HG03175 (cell line): ENCODE measurements around the gene KRT24.
"Not testable (repeated sequence)": the region's sequence is repeated elsewhere in the genome, so short reads cannot be mapped to it uniquely, and the experiment has no call there.

Experiments used
- ATAC-seq: cut with Tn5 transposase; IDR thresholded peaks from one replicate; pipeline ENCODE4 v1.9.1; 2021; ENCODE audit warnings: mild to moderate bottlenecking, moderate library complexity; ENCODE audit not compliant: unreplicated experiment

The KRT24 gene

GRCh38 chr17:40703652-40704051 lies at the start of gene KRT24:
Gene KRT24, minus strand, starts transcription at chr17:40703752. Its CDS starts 59 bp downstream, at chr17:40703693.
- no peak for ATAC-seq

- ATAC-seq = no peak
These were observed 47.5 kb upstream of the KRT24 start for GRCh38 chr17:40751065-40751464.

- no peak for ATAC-seq
These were observed 46.8 kb upstream of the KRT24 start for GRCh38 chr17:40750391-40750790.

GRCh38 chr17:40748666-40749065 lies 45.1 kb upstream of the KRT24 start:
- not testable (repeated sequence) for ATAC-seq

GRCh38 chr17:40738553-40738952 lies 35.0 kb upstream of the KRT24 start:
- ATAC-seq = no peak

- no peak for ATAC-seq
These were observed 31.5 kb upstream of the KRT24 start for GRCh38 chr17:40735016-40735415.

GRCh38 chr17:40734018-40734417 lies 30.5 kb upstream of the KRT24 start:
- ATAC-seq = no peak

- no peak for ATAC-seq
These were observed 27.4 kb upstream of the KRT24 start for GRCh38 chr17:40730970-40731369.

GRCh38 chr17:40727447-40728231 lies 24.1 kb upstream of the KRT24 start:
- no peak for ATAC-seq

- no peak for ATAC-seq
These were observed 23.4 kb upstream of the KRT24 start for GRCh38 chr17:40726919-40727318.

GRCh38 chr17:40724656-40725055 lies 21.1 kb upstream of the KRT24 start:
- no peak for ATAC-seq

- ATAC-seq = no peak
These were observed 18.7 kb upstream of the KRT24 start for GRCh38 chr17:40722241-40722640.

- ATAC-seq = no peak
These were observed 17.3 kb upstream of the KRT24 start for GRCh38 chr17:40720899-40721298.

GRCh38 chr17:40718930-40719329 lies 15.4 kb upstream of the KRT24 start:
- no peak for ATAC-seq

GRCh38 chr17:40717776-40718175 lies 14.2 kb upstream of the KRT24 start:
- no peak for ATAC-seq

- ATAC-seq = no peak
These were observed 10.9 kb upstream of the KRT24 start for GRCh38 chr17:40714473-40714872.

GRCh38 chr17:40707745-40708144 lies 4.2 kb upstream of the KRT24 start:
- ATAC-seq = no peak

- ATAC-seq = no peak
These were observed 2.0 kb upstream of the KRT24 start for GRCh38 chr17:40705584-40705983.

- ATAC-seq = no peak
These were observed 1.3 kb downstream of the KRT24 start for GRCh38 chr17:40702271-40702670.

- ATAC-seq = no peak
These were observed 3.7 kb downstream of the KRT24 start for GRCh38 chr17:40699853-40700252.

- ATAC-seq = no peak
These were observed 4.2 kb downstream of the KRT24 start for GRCh38 chr17:40699371-40699770.

GRCh38 chr17:40697297-40697696 lies 6.3 kb downstream of the KRT24 start:
- no peak for ATAC-seq

GRCh38 chr17:40696651-40697072 lies 6.9 kb downstream of the KRT24 start:
- ATAC-seq = no peak
